AG09319 (cell line): ENCODE results near the gene CDK8.

Experiments used
- DNase-seq: peaks from one replicate; pipeline ENCODE4 v3.0.0-alpha.2; 2010; ENCODE audit warnings: low read depth; ENCODE audit errors: extremely low read depth
- CTCF ChIP-seq: IDR thresholded peaks from 2 replicates; pipeline ENCODE4 v1.5.1; 2011; ENCODE audit warnings: low read depth, mild to moderate bottlenecking, inconsistent platforms, low read length, moderate library complexity

CDK8 gene

GRCh38 chr13:26449063-26449848, 195.3 kb downstream of the CDK8 start:
- DNase-seq, result no peak
- no peak for TF ChIP-seq CTCF
